RPMI7951 (cell line): ENCODE results near the gene KDM4B. TPM values are rescaled to one million over a fixed set of nuclear protein-coding genes. Genes with fewer than 3 reads are reported as not detected.
"Not testable (repeated sequence)": the region's sequence is repeated elsewhere in the genome, so short reads cannot be mapped to it uniquely, and the experiment has no call there.

ENCODE experiments used
- DNase-seq: peaks from one replicate; pipeline ENCODE4 v3.0.0-alpha.2; 2012; ENCODE audit warnings: low read depth
- total RNA-seq: library from RNA; depleted of rRNA; stranded (reverse); fragments of >200 nt; shearing (Covaris generic); gene quantifications from 2 replicates; pipeline ENCODE4 v1.2.3, GENCODE V29; 2014; rRNA removed

KDM4B gene
- total RNA-seq, 1 experiment from 2014 or later, result 6.2 TPM

DNA sequence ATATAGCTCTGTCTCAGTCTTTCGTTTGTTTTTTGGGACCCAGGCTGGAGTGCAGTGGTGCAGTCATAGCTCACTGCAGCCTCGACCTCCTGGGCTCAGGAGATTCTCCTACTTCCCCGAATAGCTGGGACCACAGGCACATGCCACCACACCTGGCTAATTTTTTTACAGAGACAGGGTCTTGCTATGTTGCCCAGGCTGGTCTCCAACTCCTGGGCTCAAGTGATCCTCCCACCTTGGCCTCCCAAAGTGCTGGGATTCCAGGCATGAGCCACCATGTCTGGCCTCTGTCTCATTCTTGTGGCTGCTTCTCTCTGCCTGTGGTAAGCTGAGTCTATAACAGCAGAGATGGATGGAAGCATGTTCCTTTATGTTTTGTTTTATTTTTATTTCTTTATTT, 226.7 kb downstream of the KDM4B start:
- DNase-seq, result not testable (repeated sequence)

DNA sequence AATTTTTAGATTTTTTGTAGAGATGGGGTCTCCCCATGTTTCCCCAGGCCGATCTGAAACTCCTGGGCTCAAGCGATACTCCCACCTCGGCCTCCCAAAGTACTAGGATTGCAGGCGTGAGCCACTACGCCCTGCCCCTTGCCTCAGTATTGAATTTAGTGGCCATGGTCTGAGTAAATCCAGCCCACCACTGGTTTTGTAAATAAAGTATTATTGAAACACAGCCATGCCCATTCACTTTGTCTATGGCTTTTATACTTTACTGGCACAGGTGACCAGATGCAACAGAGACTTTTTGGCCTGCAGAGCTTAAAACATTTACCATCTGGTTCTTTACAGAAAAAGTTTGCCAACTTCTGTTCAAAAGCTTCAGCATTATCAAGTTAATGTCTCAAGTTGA, 227.9 kb downstream of the KDM4B start:
- no peak for DNase-seq

DNA sequence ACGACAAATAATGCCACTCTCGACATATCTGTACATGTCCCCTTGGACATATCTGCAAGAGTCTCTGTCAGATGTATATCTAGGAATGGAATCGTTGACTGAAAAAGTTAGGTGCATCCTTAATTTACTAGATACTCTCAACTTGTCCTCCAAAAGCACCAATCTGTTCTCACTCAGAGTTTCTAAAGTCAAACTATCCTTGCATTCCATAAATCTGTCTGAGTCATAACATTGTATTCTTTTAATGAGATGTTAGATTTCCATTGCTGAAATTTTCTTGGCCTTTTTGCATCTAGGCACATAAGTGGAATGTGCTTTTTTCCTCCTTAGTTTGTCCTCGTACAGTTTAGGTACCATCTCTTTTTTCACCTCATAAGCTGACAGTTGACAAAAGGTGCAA, 231.9 kb downstream of the KDM4B start:
- peak; percentile 15 for DNase-seq

DNA sequence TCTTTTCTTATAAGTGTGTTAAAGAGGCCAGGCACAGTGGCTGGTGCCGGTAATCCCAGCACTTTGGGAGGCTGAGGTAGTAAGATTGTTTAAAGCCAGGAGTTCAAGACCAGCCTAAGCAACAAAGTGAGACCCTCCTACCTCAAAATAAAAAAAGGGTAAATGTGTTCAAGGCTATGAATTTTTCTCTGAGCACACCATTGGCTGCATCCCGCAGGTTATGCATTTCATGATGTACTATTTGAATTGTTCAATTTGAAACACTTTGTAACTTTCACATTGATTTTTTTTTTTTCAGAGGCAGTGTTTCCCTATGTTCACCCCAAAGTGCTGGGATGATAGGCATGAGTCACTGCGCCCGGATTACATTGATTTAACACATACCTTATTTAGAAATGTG, 233.6 kb downstream of the KDM4B start:
- no peak for DNase-seq

Other genes with a start within 250 kb of the KDM4B start
- gene DPP9, start 245.3 kb upstream of the KDM4B start, total RNA-seq, result 63.3 and 69.9 TPM in 2 replicates
- gene FEM1A, start 177.4 kb upstream of the KDM4B start, total RNA-seq, result 6.1 and 6.7 TPM in 2 replicates
- gene TICAM1, start 137.4 kb upstream of the KDM4B start, total RNA-seq, result 2.4 and 2.5 TPM in 2 replicates
- gene PLIN3, start 101.4 kb upstream of the KDM4B start, total RNA-seq, result 177 and 194 TPM in 2 replicates
- not detected in 2 replicates for gene ARRDC5, start 66.2 kb upstream of the KDM4B start, total RNA-seq
- 37.6 and 37.7 TPM in 2 replicates for gene UHRF1, start 59.6 kb upstream of the KDM4B start, total RNA-seq